CD4-positive, alpha-beta memory T cell (primary cell): Measurements from ENCODE around the gene ENTPD3. TPM values are rescaled to one million over a fixed set of nuclear protein-coding genes. Genes with fewer than 3 reads are reported as not detected.

Experiments
- CTCF ChIA-PET: fragments of 350-600 bp; sonication (Branson Sonifier 250); formaldehyde crosslinking; loops from one replicate; lab custom pipeline; 2021; ENCODE audit warnings: inconsistent platforms; ENCODE audit not compliant: partially characterized antibody; lab: Charles Lee
- POLR2A ChIA-PET: fragments of 350-600 bp; sonication (Branson Sonifier 250); formaldehyde crosslinking; loops from one replicate; lab custom pipeline; 2021; ENCODE audit not compliant: partially characterized antibody; lab: Charles Lee
- DNase-seq, 5 donors: peaks; one replicate each; pipeline versions ENCODE4 v3.0.0 to v3.0.0-alpha.2; 2020 to 2022; ENCODE audit warnings: mixed read lengths in 1 of 5
- H3K27ac ChIP-seq: one replicate; pipeline ENCODE4 v1.7.0; 2013; ENCODE audit warnings: low read depth, low read length
- H3K27me3 ChIP-seq: 2 replicates; pipeline ENCODE4 v1.7.0; 2013; ENCODE audit warnings: mild to moderate bottlenecking, low read length, moderate library complexity; ENCODE audit not compliant: insufficient read depth
- H3K36me3 ChIP-seq: 2 replicates; pipeline ENCODE4 v1.7.0; 2013; ENCODE audit warnings: mild to moderate bottlenecking, low read length, moderate library complexity; ENCODE audit not compliant: insufficient read depth
- H3K4me1 ChIP-seq: 2 replicates; pipeline ENCODE4 v1.7.0; 2013; ENCODE audit warnings: mild to moderate bottlenecking, low read length, moderate library complexity; ENCODE audit not compliant: insufficient read depth
- H3K4me3 ChIP-seq, 2 donors: one replicate each; pipeline ENCODE4 v1.7.0; 2013; ENCODE audit warnings: low read length in 2 of 2, mild to moderate bottlenecking in 1 of 2
- H3K9me3 ChIP-seq, 2 donors: one replicate each; pipeline ENCODE4 v1.7.0; 2013; ENCODE audit warnings: low read length in 2 of 2, control low read depth in 1 of 2; ENCODE audit not compliant: control insufficient read depth in 1 of 2
- H3K27ac Mint-ChIP-seq, 7 donors: one replicate each; pipeline ENCODE4 v1.8.0; 2020 to 2021; ENCODE audit warnings: mixed read lengths in 7 of 7, mild to moderate bottlenecking in 6 of 7, inconsistent platforms in 3 of 7, moderate library complexity in 3 of 7
- H3K27me3 Mint-ChIP-seq, 2 donors: one replicate each; pipeline ENCODE4 v1.8.0; 2020 to 2021; ENCODE audit warnings: mixed read lengths in 2 of 2
- H3K36me3 Mint-ChIP-seq, 2 donors: one replicate each; pipeline ENCODE4 v1.8.0; 2020 to 2021; ENCODE audit warnings: mixed read lengths in 2 of 2, inconsistent platforms in 1 of 2, mild to moderate bottlenecking in 1 of 2
- H3K4me1 Mint-ChIP-seq, 4 donors: one replicate each; pipeline ENCODE4 v1.8.0; 2020 to 2021; ENCODE audit warnings: mixed read lengths in 4 of 4, mild to moderate bottlenecking in 1 of 4
- H3K4me3 Mint-ChIP-seq, 8 donors: one replicate each; pipeline ENCODE4 v1.8.0; 2020 to 2021; ENCODE audit warnings: mixed read lengths in 8 of 8, mild to moderate bottlenecking in 7 of 8, moderate library complexity in 6 of 8, inconsistent platforms in 3 of 8
- H3K9me3 Mint-ChIP-seq, 8 donors: one replicate each; pipeline ENCODE4 v1.8.0; 2020 to 2021; ENCODE audit warnings: mixed read lengths in 8 of 8, mild to moderate bottlenecking in 5 of 8, inconsistent platforms in 3 of 8, moderate library complexity in 1 of 8
- intact Hi-C: fragments of 100-400 bp; cut with micrococcal nuclease; formaldehyde crosslinking; loops from one replicate; pipeline ENCODE4 v1.15.1; 2023
- polyA plus RNA-seq, 2 donors: library from polyadenylated mRNA; unstranded; fragments of 300-500 nt; fragmentation: Illumina TruSeq; gene quantifications; one replicate each; pipeline ENCODE4 v1.2.3, GENCODE V29; 2021
- total RNA-seq, 2 experiments: library from RNA; stranded (reverse); gene quantifications; one replicate each; pipeline ENCODE4 v1.2.3, GENCODE V29; 2021

ENTPD3 gene
- total and polyA plus RNA-seq, 4 experiments from 2014 or later: not detected

GRCh38 chr3:40363674-40364073 is 23.3 kb upstream of the ENTPD3 start:
- ChIA-PET CTCF (no interaction called here), POLR2A (no interaction called here)
- DNase-seq: no peak
- Histone ChIP-seq H3K4me1 (no peaks in the 10 kb centered on the region), H3K4me3 (no peak overlapping the region), H3K36me3 (no peaks in the 10 kb centered on the region), H3K27ac (no peak overlapping the region), H3K27me3 (no peaks in the 10 kb centered on the region), H3K9me3 (no peaks in the 10 kb centered on the region)
- H3K4me3 Mint-ChIP-seq: no peak overlapping the region
- no peak overlapping the region for H3K27ac Mint-ChIP-seq
- no peaks in the 10 kb centered on the region for H3K4me1 Mint-ChIP-seq
- peaks cover 10 to 14% of the 10 kb centered on the region in 2 donors for H3K27me3 Mint-ChIP-seq
- peaks cover 0 to 6% (median 0%) of the 10 kb centered on the region in 8 donors for H3K9me3 Mint-ChIP-seq
- intact Hi-C loops: no loop called here
- H3K36me3 Mint-ChIP-seq: no peaks in the 10 kb centered on the region

GRCh38 chr3:40366203-40367162 is 20.5 kb upstream of the ENTPD3 start:
- Histone ChIP-seq H3K9me3 (no peaks in the 10 kb centered on the region), H3K27me3 (no peaks in the 10 kb centered on the region), H3K4me1 (no peaks in the 10 kb centered on the region), H3K4me3 (no peak overlapping the region), H3K27ac (no peak overlapping the region), H3K36me3 (no peaks in the 10 kb centered on the region)
- Mint-ChIP-seq H3K4me3 (no peak overlapping the region), H3K36me3 (no peaks in the 10 kb centered on the region), H3K27me3 (peaks cover 10 to 27% of the 10 kb centered on the region in 2 donors), H3K9me3 (peaks cover 0 to 8% (median 0%) of the 10 kb centered on the region in 8 donors), H3K27ac (no peak overlapping the region), H3K4me1 (no peaks in the 10 kb centered on the region)
- intact Hi-C loops: no loop called here
- no peak for DNase-seq
- ChIA-PET POLR2A (no interaction called here), CTCF (no interaction called here)

GRCh38 chr3:40369716-40370115 is 17.3 kb upstream of the ENTPD3 start:
- H3K4me3 Mint-ChIP-seq: no peak overlapping the region
- peaks cover 0 to 4% (median 0%) of the 10 kb centered on the region in 8 donors for H3K9me3 Mint-ChIP-seq
- DNase-seq: no peak
- POLR2A ChIA-PET: no interaction called here
- no peaks in the 10 kb centered on the region for H3K36me3 ChIP-seq
- no peaks in the 10 kb centered on the region for H3K27me3 ChIP-seq
- H3K4me3 ChIP-seq: no peak overlapping the region
- no peaks in the 10 kb centered on the region for H3K4me1 Mint-ChIP-seq
- CTCF ChIA-PET: no interaction called here
- H3K27me3 Mint-ChIP-seq: peaks cover 8 to 24% of the 10 kb centered on the region in 2 donors
- H3K4me1 ChIP-seq: no peaks in the 10 kb centered on the region
- no peaks in the 10 kb centered on the region for H3K9me3 ChIP-seq
- H3K27ac Mint-ChIP-seq: no peak overlapping the region
- H3K36me3 Mint-ChIP-seq: no peaks in the 10 kb centered on the region
- intact Hi-C loops: no loop called here
- H3K27ac ChIP-seq: no peak overlapping the region

- Histone ChIP-seq H3K4me3 (no peak overlapping the region), H3K9me3 (no peaks in the 10 kb centered on the region), H3K36me3 (no peaks in the 10 kb centered on the region), H3K27ac (no peak overlapping the region), H3K27me3 (no peaks in the 10 kb centered on the region), H3K4me1 (no peaks in the 10 kb centered on the region)
- Mint-ChIP-seq H3K4me1 (no peaks in the 10 kb centered on the region), H3K9me3 (peaks cover 0 to 10% (median 5%) of the 10 kb centered on the region in 8 donors), H3K36me3 (peaks cover 0 to 8% of the 10 kb centered on the region in 2 donors), H3K27me3 (peaks cover 0 to 1% of the 10 kb centered on the region in 2 donors), H3K27ac (no peak overlapping the region), H3K4me3 (no peak overlapping the region)
- no peak for DNase-seq
- ChIA-PET POLR2A (no interaction called here), CTCF (no interaction called here)
- intact Hi-C loops: no loop called here
These were observed 9.2 kb upstream of the ENTPD3 start for GRCh38 chr3:40377822-40378221.

GRCh38 chr3:40379674-40380306 is 7.2 kb upstream of the ENTPD3 start:
- intact Hi-C loops: no loop called here
- ChIA-PET POLR2A (no interaction called here), CTCF (no interaction called here)
- DNase-seq: no peak
- Histone ChIP-seq H3K27ac (no peak overlapping the region), H3K4me3 (no peak overlapping the region), H3K27me3 (no peaks in the 10 kb centered on the region), H3K9me3 (no peaks in the 10 kb centered on the region), H3K36me3 (no peaks in the 10 kb centered on the region), H3K4me1 (no peaks in the 10 kb centered on the region)
- H3K4me1 Mint-ChIP-seq: no peaks in the 10 kb centered on the region
- H3K36me3 Mint-ChIP-seq: peaks cover 0 to 8% of the 10 kb centered on the region in 2 donors
- peaks cover 0 to 8% of the 10 kb centered on the region in 2 donors for H3K27me3 Mint-ChIP-seq
- no peak overlapping the region for H3K27ac Mint-ChIP-seq
- H3K9me3 Mint-ChIP-seq: peaks cover 0 to 10% (median 5%) of the 10 kb centered on the region in 8 donors
- no peak overlapping the region for H3K4me3 Mint-ChIP-seq

DNA sequence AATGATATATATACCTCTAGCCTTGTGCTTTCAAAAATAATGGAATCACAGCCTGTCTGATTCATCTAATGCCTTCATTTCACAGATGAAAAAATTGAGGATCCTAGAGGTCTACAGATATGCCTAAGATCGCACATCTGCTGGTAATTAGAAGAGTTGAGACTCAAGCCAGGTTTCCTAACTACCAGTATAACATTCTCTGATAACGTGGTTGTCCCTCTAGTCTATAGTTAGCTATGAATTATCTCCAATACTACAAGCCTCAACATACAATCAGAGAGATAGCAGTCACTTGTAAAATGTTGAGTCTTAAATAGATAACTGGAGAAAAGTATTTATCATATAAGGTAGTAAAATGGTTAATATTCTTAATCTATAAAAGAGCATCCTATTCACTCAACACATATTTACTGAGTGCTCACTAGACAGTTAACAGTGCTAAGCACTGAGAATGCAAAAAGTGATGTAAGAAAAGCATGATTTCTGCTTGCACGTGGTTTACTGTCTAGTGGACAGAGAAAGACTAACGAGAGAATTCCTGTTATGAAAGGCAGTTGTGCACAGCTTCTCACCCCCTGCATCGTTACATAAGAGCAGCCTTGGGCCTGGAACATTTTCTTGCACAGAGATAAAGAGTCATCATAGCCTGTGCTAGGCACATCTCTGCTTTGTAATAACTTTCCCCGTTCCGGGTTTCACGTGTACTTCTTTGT is 4.9 kb upstream of the ENTPD3 start:
- Histone ChIP-seq H3K27me3 (no peaks in the 10 kb centered on the region), H3K4me3 (no peak overlapping the region), H3K36me3 (no peaks in the 10 kb centered on the region), H3K9me3 (no peaks in the 10 kb centered on the region), H3K27ac (no peak overlapping the region), H3K4me1 (peaks cover under 1% of the 10 kb centered on the region)
- CTCF ChIA-PET: no interaction called here
- H3K4me3 Mint-ChIP-seq: no peak overlapping the region
- H3K27me3 Mint-ChIP-seq: peaks cover under 1 to 16% of the 10 kb centered on the region in 2 donors
- no peak for DNase-seq
- no peak overlapping the region for H3K27ac Mint-ChIP-seq
- peaks cover 3 to 8% (median 6%) of the 10 kb centered on the region in 4 donors for H3K4me1 Mint-ChIP-seq
- intact Hi-C loops: no loop called here
- POLR2A ChIA-PET: no interaction called here
- H3K36me3 Mint-ChIP-seq: peaks cover 0 to 4% of the 10 kb centered on the region in 2 donors
- peaks cover 0 to 5% (median 3%) of the 10 kb centered on the region in 8 donors for H3K9me3 Mint-ChIP-seq

DNA sequence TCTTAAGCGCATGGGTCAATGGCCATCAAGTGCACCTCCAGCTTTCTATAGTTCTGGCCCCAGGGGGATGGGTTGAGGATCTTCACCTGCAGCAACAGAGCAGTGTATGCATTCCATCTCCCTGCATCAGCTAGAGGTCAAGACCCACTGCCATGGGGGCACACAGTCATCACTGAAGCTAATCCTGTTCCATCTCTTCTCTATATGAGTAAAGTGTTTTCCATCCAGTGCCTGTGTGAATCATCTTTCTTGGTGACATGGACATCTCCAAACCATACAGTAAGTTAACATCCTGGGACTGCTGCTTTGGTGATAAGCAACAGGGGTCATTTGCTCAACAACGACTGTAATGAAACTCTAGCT is 4.4 kb upstream of the ENTPD3 start:
- H3K36me3 Mint-ChIP-seq: peaks cover 0 to 4% of the 10 kb centered on the region in 2 donors
- peaks cover 4% of the 10 kb centered on the region for H3K4me1 ChIP-seq
- H3K27me3 Mint-ChIP-seq: peaks cover 5 to 19% of the 10 kb centered on the region in 2 donors
- H3K4me3 ChIP-seq: no peak overlapping the region
- H3K27me3 ChIP-seq: no peaks in the 10 kb centered on the region
- no peaks in the 10 kb centered on the region for H3K9me3 ChIP-seq
- intact Hi-C loops: no loop called here
- CTCF ChIA-PET: no interaction called here
- H3K4me1 Mint-ChIP-seq: peaks cover 4 to 11% (median 8%) of the 10 kb centered on the region in 4 donors
- POLR2A ChIA-PET: no interaction called here
- no peak overlapping the region for H3K4me3 Mint-ChIP-seq
- H3K27ac Mint-ChIP-seq: no peak overlapping the region
- H3K36me3 ChIP-seq: no peaks in the 10 kb centered on the region
- DNase-seq: no peak
- H3K9me3 Mint-ChIP-seq: peaks cover 0 to 5% (median 2%) of the 10 kb centered on the region in 8 donors
- no peak overlapping the region for H3K27ac ChIP-seq
